D341Med (cell line): ENCODE data around the gene COX19.

Experiments used
- DNase-seq: peaks from one replicate; pipeline ENCODE4 v3.0.0; 2012; ENCODE audit warnings: low spot score

Gene COX19

GRCh38 chr7:978049-978346, 2.6 kb upstream of the COX19 start:
- DNase-seq = peak; percentile 69

GRCh38 chr7:977326-978048, 2.1 kb upstream of the COX19 start:
- no peak for DNase-seq

- no peak for DNase-seq
Observed at GRCh38 chr7:976901-977325, 1.6 kb upstream of the COX19 start.

GRCh38 chr7:975702-976473, 539 bp upstream of the COX19 start:
- no peak for DNase-seq

- DNase-seq = no peak
Observed at GRCh38 chr7:974172-974571, 1.2 kb downstream of the COX19 start.

- DNase-seq = no peak
Observed at GRCh38 chr7:973312-973711, 2.0 kb downstream of the COX19 start.

GRCh38 chr7:972676-973309, 2.6 kb downstream of the COX19 start:
- DNase-seq = no peak

- DNase-seq = no peak
Observed at GRCh38 chr7:972110-972509, 3.2 kb downstream of the COX19 start.

GRCh38 chr7:970744-971143, 4.6 kb downstream of the COX19 start:
- DNase-seq = no peak

- no peak for DNase-seq
Observed at GRCh38 chr7:969403-969802, 5.9 kb downstream of the COX19 start.

GRCh38 chr7:968205-969105, 6.9 kb downstream of the COX19 start:
- DNase-seq = no peak

GRCh38 chr7:967361-968082, 7.8 kb downstream of the COX19 start:
- DNase-seq = no peak

GRCh38 chr7:966291-967069, 8.9 kb downstream of the COX19 start:
- DNase-seq = no peak

GRCh38 chr7:964401-965231, 10.7 kb downstream of the COX19 start:
- no peak for DNase-seq

- no peak for DNase-seq
Observed at GRCh38 chr7:963236-964078, 11.9 kb downstream of the COX19 start.

- no peak for DNase-seq
Observed at GRCh38 chr7:962401-963081, 12.8 kb downstream of the COX19 start.

GRCh38 chr7:961546-962400, 13.6 kb downstream of the COX19 start:
- DNase-seq = no peak
